ENCODE results near the gene NEURL1B.
"Not testable (repeated sequence)": the region's sequence is repeated elsewhere in the genome, so short reads cannot be mapped to it uniquely, and the experiment has no call there.

The NEURL1B gene

DNA sequence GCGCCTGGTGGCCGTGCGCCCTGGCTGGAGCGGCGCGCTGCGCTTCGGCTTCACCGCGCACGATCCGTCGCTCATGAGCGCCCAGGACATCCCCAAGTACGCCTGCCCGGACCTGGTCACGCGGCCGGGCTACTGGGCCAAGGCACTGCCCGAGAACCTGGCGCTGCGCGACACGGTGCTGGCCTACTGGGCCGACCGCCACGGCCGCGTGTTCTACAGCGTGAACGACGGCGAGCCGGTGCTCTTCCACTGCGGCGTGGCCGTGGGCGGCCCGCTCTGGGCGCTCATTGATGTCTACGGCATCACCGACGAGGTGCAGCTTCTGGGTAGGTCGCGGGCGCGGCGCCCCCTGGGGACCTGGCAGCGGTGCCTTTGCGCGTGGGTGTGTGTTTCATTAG lies 28.9 kb downstream of the NEURL1B start:
- no peak overlapping the region for H3K4me3 ChIP-seq (ENCODE audit: low read length)
- TF ChIP-seq, protein P1, sequence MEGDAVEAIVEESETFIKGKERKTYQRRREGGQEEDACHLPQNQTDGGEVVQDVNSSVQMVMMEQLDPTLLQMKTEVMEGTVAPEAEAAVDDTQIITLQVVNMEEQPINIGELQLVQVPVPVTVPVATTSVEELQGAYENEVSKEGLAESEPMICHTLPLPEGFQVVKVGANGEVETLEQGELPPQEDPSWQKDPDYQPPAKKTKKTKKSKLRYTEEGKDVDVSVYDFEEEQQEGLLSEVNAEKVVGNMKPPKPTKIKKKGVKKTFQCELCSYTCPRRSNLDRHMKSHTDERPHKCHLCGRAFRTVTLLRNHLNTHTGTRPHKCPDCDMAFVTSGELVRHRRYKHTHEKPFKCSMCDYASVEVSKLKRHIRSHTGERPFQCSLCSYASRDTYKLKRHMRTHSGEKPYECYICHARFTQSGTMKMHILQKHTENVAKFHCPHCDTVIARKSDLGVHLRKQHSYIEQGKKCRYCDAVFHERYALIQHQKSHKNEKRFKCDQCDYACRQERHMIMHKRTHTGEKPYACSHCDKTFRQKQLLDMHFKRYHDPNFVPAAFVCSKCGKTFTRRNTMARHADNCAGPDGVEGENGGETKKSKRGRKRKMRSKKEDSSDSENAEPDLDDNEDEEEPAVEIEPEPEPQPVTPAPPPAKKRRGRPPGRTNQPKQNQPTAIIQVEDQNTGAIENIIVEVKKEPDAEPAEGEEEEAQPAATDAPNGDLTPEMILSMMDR (IDR thresholded peaks at IDR 0.05; ENCODE audit: insufficient read depth, low read depth, low read length, missing control alignments), result no peak
- DNase-seq (ENCODE audit: low read depth), result no peak

DNA sequence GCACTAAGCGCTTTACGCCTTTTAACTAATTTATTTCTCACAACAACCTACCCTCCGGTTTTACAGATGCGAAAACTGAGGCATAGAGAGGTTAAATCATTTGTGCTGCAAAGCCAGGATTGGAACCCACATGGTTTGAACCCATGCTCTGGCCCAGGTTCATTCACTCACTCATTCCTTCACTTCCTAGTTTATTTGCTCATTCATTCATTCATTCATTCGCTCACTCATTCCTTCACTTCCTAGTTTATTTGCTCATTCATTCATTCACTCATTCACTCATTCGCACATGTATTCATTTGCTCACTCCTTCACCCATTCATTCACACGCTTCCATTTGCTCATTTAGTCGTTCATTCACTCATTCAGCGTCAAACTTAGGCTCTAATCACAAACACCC lies 29.4 kb downstream of the NEURL1B start:
- H3K4me3 ChIP-seq (ENCODE audit: low read length), result no peak overlapping the region
- TF ChIP-seq, protein P1 (IDR thresholded peaks at IDR 0.05; ENCODE audit: insufficient read depth, low read depth, low read length, missing control alignments), result no peak
- DNase-seq (ENCODE audit: low read depth), result no peak

- TF ChIP-seq, protein P1 (IDR thresholded peaks at IDR 0.05; ENCODE audit: insufficient read depth, low read depth, low read length, missing control alignments), result no peak
- no peak for DNase-seq (ENCODE audit: low read depth)
- H3K4me3 ChIP-seq (ENCODE audit: low read length), result no peak overlapping the region
Observed at GRCh38 chr5:172671091-172671490, 30.0 kb downstream of the NEURL1B start.

DNA sequence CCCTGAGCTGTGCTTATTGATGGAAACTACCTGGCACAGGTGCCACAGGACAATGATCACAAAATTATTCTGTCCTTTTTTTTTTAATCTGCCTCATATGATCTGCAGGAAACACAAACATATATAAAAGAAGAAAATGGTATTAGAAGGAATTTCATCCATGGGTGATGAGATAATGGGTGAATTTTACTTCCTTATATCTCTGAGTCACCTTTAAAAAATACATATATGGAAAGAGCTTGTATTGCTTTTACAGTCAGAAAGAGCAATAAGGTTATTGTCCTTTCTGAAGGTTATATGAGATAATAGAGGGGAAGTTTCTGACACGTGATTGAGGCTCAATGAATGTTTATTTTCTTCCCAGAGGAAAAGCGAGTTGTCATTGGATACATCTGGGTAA lies 31.6 kb downstream of the NEURL1B start:
- TF ChIP-seq, protein P1 (IDR thresholded peaks at IDR 0.05; ENCODE audit: insufficient read depth, low read depth, low read length, missing control alignments), result no peak
- no peak for DNase-seq (ENCODE audit: low read depth)
- H3K4me3 ChIP-seq (ENCODE audit: low read length), result no peak overlapping the region

DNA sequence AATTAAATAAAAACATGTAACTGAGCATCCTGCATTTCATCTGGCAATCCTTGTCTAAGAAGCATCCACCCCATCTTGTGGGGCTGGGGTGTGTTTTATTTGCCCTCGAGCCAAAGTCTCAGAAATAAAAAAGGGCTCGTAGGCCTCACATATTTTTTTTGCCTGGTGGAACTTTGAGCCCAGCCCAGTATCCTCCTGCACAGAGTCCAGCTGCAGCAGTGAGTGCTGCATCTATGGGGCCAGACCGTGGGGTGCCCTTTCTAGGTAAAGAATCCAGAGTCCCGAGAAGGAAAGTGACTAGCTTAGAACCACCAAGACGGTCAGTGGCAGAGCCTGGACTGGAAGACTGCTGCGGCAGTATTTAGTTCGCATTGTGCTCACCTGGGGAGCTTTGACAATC lies 33.1 kb downstream of the NEURL1B start:
- no peak for DNase-seq (ENCODE audit: low read depth)
- TF ChIP-seq, protein P1 (IDR thresholded peaks at IDR 0.05; ENCODE audit: insufficient read depth, low read depth, low read length, missing control alignments), result no peak
- no peak overlapping the region for H3K4me3 ChIP-seq (ENCODE audit: low read length)

GRCh38 chr5:172676914-172677475 lies 35.9 kb downstream of the NEURL1B start:
- no peak for DNase-seq (ENCODE audit: low read depth)
- TF ChIP-seq, protein P1 (IDR thresholded peaks at IDR 0.05; ENCODE audit: insufficient read depth, low read depth, low read length, missing control alignments), result no peak

GRCh38 chr5:172678362-172678874 lies 37.4 kb downstream of the NEURL1B start:
- DNase-seq (ENCODE audit: low read depth); H3K4me3 ChIP-seq (ENCODE audit: low read length): not testable (repeated sequence)

More at GRCh38 chr5:172676914-172677475, 35.9 kb downstream of the NEURL1B start:
- H3K4me3 ChIP-seq (ENCODE audit: low read length), result no peak overlapping the region
